ENCODE results near the gene SPAM1.
"Not testable (repeated sequence)": the region's sequence is repeated elsewhere in the genome, so short reads cannot be mapped to it uniquely, and the experiment has no call there.

SPAM1 gene

DNA sequence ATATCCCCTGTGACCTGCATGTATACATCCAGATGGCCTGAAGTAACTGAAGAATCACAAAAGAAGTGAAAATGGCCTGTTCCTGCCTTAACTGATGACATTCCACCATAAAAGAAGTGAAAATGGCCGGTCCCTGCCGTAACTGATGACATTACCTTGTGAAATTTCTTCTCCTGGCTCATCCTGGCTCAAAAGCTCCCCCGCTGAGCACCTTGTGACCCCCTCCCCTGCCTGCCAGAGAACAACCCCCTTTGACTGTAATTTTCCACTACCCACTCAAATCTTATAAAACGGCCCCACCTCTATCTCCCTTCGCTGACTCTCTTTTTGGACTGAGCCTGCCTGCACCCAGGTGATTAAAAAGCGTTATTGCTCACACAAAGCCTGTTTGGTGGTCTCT lies 83.3 kb downstream of the SPAM1 start:
- DNase-seq; in situ Hi-C loops (cut with MboI; ENCODE audit: low pct_unique_long_range_greater_than_20kb, low sequenced_read_pairs): not testable (repeated sequence)

DNA sequence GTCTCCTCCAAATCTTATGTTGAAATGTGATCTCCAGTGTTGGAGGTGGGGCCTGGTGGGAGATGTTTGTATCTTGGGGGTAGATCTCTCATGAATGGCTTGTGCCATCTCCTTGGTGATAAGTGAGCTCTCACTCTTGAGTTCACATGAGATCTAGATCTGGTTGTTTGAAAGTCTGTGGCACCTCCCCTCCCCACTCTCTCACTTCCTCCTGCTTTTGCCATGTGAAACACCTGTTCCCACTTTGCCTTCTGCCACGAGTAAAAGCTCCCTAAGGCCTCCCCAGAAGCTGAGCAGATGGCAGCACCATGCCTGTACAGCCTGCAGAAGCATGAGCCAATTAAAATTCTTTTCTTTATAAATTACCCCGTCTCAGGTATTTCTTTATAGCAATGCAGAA lies 84.3 kb downstream of the SPAM1 start:
- no peak for DNase-seq
- in situ Hi-C loops (cut with MboI; ENCODE audit: low pct_unique_long_range_greater_than_20kb, low sequenced_read_pairs): no loop called here

All from KBM-7 (cell line).